Germinal center (tissue), 1 donor: ENCODE measurements around the gene NDUFAF8.
A peak's percentile ranks its signal among the peaks of the same experiment; 100 is the strongest.

ENCODE experiments used
- DNase-seq: peaks from one replicate; pipeline ENCODE4 v3.0.0; 2012; ENCODE audit warnings: mixed read lengths, low spot score

NDUFAF8 gene, protein sequence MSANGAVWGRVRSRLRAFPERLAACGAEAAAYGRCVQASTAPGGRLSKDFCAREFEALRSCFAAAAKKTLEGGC

DNA sequence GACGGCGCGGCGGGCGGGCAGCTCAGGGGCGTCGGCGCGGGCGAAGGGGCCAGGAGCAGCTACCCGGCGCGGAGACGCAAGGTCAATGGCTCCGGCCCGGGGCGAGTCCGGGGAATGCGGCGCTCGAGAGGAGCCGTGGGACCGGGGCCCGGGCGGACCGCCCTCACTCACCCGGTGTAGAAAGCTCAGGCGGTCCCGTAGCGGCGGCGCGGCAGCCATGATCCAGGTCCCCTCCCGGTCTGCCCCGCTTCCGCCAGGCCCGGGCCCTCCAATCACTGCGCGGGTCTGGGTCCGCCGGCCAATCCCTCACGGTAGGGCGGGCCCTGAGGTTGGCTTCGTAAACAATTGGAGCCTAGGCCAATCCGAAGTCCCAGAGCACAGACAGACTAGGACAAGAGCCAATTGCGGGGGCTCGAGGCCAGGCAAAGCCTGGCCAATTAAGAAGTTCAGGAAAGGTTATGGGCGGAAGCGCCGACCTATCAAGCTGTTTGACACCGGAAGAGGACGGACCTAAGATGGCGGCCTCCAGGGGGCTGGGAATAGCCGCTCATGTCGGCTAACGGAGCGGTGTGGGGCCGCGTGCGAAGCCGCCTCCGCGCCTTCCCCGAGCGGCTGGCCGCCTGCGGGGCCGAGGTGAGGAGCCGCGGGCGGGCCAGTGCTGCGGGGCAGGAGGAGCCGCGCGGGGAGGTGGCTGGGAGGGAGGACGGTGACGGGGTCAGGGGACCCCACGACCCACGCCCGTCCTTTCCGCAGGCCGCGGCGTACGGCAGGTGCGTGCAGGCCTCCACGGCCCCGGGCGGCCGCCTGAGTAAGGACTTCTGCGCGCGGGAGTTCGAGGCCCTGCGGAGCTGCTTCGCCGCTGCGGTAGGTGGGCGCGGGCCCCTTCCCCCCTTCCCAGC lies at the start of gene NDUFAF8, which contains the start of gene TEPSIN:
NDUFAF8 (plus strand) TSS at position 504 of the 899 bp plus-strand sequence; CDS start at position 550, 46 bp downstream.
TEPSIN (minus strand) TSS at position 241 of the 899 bp plus-strand sequence; CDS start at position 219, 22 bp downstream.
- DNase-seq: peak; percentile 100

DNA sequence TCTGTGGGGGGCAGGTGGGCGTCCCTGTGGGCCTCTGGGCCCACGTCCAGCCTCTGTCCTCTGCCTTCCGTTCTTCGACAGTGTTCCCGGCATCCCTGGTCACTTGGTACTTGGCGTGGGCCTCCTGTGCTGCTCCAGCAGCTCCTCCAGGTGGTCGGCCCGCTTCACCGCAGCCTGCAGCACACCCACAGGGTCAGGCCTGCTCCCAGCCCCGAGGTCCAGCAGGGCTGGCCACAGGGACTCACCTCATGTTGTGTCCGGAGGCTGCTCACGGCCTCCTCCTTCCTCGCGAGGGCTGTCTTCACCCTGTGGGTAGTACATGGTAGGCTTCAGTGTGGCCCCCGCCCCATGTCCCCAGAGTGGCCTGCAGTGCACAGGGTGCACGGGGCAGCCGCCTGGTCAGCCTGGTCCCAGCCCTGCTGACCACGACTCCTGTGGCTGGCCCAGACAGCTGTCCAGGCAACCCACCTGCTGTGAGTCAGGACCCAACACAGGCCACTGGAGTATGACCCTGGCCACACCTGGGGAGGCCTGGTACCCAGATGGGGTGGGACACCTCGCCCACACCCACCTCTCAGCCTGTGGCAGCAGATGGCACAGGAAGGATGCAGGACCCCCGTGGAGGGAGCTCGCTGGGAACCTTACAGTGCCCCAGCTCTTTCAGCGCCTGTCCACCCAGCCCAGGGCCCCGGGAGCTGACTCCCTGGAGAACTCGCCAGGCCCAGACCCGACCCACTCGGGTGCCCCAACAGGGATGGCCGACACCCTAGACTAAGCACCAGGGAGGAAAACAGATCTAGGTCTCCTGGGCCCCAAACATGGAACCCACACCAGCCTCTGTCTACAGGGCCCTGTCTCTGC lies 49.2 kb upstream of the NDUFAF8 start:
- no peak for DNase-seq

DNA sequence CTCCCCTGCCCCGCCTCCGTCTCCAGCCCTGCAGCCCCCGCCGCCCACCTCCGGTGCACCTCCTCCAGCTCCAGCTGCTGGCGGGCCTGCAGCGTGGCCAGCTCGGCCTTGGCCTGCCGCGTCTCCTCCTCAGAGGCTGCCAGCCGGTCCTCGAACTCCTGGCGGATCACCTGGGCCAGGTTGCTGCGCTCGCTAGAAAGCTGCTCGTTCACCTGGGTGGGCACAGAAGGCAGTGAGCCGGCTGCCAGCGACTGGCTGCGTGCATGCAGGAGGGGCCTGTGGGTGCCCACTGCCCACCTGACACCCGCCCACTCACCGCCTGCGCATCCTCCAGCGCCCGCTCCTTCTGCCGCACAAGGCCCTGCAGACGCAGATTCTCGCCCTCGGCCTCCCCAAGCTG lies 48.5 kb upstream of the NDUFAF8 start:
- DNase-seq: no peak

DNA sequence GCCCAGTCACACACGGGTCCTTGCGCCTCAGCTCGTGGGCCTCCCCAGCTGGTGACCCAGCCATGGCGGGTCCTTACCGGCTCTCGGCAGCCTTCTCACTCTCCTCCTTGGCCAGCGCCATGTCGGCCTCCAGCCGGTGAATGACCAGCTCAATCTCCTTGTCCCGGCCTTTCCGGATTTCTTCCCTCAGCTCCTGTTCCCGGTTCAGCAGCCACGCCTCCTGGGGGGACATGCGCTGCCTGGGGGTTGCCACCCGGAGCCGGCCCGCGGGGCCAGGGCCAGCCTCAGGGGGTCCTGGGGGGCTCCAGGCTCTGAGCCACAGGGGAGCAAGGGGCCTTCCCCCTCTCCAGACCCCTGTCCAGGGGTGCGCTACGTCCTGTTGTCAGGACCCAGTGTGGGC lies 48.0 kb upstream of the NDUFAF8 start:
- no peak for DNase-seq

DNA sequence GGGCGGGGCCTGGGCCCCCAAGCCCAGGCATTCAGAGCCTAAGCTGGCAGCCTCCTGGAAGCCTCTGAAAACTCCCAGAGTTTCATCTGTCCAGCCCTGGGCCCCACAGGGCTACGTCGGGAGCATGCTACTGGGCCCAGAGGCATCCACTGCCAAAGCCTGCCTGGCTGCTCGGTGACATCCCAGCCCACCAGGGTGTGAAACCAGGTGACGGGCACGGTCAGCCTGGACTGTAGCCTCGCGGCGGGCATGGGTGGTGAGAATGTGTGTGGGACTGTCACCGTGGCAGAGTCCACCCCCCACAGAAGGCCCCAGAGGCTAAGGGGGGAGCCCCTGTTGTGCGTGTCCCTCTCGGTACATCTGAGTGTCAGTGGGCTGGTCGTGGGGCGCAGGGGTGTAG lies 47.5 kb upstream of the NDUFAF8 start:
- DNase-seq: no peak

DNA sequence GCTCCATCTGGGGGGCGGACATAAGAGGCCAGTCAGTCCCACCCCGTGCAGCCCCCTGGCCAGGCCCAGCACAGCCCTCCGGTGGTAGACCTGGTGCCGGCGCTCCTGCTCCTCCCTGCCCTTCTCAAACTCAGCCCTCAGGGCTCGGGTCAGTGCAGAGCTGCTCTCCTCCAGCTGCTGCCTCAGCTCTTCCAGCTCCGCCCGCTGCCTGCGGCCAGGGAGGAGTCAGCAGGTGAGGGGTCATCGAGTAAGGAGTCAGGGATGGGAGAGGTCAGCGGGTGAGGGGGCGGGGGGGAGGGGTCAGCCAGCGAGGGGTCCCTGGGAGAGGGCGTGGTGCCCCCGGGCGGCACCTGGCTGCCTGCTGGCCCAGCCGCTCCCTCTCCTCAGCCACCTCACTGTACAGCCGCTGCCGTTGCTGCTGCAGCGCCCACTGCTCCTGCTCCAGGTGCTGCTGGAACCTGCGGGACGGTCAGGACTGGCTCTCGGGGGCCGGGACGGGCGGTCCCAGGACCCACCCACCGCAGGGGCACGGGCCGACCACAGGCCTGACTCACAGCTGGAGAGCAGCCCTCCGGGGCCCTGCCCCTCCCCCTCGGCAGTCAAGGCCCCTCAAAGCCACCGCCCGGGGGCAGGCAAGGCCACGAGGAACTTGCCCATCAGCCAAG lies 46.6 kb upstream of the NDUFAF8 start:
- DNase-seq: no peak

DNA sequence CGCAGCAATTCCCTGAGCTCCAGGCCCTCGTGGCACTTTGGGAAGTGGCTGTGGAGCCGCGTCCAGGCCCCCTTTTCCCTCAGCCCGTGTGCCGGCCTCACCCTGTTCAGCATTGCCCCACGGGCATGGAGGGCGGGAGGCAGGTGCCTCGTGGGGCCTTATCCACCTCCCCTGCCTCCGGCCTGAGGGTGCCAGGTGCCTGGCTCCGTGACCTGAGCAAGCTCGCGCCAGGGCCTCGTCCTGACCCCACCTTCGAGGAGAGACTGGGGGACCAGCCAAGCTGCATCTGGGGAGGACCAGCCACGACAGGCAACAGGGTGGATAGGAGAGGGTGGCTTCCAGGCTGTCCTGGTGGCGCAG lies 46.1 kb upstream of the NDUFAF8 start:
- DNase-seq: no peak

DNA sequence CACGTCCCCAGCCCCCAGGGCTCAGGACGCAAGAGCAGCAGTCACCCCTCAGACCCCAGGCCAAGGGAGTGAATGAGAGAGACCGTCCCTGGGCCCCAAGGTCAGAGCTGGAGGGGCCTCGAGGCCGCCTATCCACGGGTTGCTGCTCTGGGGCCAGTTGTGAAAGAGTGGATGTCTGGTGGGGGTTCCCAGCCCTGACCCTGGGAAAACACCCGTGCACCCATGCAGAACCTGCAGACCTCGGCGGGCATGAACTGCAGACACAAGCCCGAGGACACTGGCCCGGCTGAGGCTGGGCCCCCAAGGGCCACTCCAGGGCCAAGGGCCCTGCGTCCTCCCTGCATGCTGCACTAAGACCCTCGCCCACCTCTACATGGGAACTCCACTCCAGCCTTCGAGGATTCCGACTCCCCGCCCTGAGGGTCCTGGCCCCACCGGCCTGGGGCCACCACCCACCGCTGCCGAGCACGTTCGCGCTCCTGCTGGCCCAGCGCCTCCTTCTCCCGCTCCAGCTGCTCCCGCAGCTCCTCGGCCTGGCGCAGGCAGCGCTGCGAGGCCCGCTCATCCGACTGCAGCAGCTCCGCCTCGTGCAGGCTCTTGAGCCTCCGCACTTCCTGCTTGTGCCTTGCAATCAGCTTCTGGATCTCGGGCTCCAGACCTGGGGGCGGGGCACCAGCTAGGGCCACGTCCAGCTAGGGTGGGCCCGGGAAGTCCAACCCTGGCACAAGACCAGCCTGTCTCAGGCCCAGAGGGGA lies 45.5 kb upstream of the NDUFAF8 start:
- no peak for DNase-seq

DNA sequence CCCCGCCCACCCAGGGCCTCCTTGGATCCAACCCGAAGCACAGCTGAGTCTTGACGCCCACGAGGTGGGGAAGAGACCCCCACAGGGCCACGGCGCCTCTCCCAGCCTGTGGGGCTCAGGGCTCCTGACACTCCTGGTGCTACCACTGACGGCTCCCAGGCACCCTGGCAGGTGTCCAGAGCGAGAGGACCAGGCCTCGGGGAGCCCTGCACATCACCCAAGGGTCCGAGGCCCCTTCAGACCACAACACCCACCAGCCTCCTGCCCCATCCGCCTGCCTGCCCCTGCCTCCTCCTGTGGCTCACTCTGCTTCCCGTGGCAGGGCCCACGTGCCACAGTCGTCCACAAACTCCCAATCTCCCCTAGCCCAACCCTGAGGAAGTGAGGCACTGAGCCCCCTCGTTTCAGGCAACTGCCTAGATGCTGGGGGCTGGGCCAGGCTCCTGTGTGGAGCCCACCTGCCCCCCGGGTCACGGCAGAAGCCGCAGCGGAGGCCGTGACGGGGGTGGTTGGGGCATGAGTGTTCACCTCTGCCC lies 44.8 kb upstream of the NDUFAF8 start:
- DNase-seq: no peak

DNA sequence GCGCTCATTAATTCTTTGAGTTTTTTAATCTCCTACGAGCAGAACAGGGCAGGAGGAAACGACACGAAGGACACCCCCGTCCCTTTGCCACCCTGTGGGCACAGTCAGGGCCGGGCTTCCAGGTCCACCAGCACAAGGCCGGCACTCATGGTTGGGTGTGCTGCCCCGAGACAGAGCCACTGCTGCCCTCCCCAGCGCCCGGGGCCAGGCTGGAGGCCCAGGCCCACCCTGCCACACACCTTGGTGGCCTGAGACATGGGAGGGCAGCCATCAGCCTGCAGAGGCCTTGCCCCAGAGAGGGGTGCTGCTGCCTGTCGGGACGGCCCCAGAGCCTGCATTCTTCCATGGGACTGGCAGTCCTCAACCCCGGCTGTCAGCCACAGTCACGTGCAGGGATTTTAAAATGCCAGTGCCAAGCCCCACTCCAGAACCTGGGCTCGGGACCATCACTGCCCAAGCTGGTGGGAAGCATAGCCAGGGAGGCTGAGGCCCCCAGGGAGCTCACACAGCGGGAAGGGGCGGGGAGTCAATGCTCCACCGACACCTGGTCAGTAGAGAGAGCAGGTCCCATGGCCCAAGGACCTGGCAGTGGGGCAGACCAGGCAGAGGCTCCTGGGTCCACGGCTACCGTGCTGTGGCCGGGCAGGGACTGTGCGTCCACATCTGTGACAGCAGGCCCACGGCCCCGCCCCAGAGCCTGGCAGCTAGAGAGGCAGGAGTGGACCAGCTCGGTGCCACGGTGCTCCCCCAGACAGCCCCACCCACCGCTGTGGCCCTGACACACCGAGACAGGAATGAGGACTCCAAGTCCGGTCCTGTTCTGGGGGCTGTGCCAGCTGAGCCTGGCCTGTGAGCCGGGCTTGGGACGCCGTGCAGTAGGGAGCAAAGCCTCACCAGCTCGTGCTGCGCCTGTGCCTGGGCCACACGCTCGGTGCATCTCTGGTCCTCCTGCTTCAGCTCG lies 43.9 kb upstream of the NDUFAF8 start:
- DNase-seq: no peak

DNA sequence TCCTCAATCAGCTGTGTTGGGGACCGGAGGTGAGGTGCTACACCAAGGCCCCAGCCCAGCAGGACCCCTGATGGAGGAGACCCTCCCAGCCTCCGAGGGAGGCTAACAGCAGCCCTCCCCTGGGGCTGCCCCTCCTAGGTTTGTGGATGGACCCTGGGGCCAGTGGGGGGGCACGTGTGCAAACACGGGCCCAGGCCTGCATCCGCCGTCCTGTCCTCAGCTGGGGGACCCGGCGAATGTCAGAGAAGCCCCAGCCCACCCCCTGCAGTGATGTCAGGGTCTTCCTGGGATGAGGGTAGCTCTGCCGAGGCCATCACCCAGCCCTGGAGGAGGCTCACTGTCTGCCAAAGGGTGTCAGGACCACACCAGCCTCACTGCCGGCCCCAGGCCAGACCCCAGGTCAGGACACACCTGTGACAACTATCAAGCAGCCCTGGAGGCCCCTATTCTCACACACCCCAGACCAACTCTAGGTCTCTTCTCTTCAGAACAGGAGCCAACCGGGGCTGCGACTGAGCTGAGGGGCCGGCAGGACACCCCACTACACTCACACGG lies 43.1 kb upstream of the NDUFAF8 start:
- no peak for DNase-seq

DNA sequence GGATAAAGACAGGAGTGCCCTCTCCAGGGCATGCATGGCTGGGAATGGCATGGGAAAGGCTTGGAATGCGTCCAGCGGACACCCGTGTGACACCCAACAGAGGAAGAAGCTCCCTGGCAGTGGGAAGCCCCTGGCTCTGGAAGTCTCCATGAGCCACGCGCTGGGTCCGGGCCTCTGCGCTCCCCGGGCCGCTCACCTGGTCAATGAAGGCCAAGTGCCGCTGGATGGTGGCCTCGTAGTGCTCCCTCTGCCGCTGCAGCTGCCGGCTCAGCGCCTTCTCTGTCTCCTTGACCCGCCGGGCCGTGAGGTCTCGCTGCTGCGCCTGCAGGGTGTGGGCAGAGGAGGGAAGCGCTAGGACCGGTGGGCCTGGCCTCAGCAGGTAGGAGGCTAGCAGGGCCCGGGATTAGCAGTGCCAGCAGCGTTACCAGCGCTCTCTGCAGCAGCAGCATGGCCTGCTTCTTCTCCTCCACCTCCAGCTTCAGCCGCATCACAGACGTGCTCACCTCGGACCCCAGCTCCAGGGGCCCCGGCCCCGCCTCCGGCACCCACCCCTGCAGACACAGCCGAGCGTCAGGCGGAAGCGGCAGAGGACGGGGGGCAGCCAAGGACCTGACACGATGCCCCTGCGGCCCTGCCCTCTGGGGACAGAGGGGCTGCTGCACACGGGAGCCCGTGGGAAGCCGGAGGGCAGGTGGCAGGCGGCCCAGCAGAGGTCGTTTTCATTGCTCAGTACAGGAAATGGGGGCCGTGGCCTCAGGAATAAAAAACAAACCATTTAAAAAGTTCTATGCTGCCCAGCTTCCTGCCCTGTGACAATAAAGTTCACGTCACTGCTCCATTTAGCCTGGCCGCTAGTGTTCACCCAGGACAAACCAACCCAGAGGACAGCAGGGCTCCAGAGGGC lies 42.4 kb upstream of the NDUFAF8 start:
- DNase-seq: no peak

DNA sequence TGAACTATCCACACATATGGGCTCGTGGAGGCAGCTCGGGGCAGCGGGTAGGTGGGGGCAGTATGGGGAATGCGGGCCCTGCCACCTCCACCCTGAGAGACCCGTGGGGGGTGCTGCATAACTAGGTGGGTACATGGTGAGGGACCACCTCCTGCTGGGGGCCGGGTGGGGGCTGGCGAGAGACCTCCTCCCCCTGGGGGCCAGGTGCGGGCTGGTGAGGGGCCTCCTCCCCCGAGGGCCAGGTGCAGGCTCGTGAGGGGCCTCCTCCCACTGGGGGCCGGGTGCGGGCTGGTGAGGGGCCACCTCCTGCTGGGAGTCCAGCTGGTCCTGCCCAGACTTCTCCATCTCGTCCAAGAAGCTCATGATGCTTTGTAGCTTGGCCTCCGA lies 41.7 kb upstream of the NDUFAF8 start:
- DNase-seq: no peak

DNA sequence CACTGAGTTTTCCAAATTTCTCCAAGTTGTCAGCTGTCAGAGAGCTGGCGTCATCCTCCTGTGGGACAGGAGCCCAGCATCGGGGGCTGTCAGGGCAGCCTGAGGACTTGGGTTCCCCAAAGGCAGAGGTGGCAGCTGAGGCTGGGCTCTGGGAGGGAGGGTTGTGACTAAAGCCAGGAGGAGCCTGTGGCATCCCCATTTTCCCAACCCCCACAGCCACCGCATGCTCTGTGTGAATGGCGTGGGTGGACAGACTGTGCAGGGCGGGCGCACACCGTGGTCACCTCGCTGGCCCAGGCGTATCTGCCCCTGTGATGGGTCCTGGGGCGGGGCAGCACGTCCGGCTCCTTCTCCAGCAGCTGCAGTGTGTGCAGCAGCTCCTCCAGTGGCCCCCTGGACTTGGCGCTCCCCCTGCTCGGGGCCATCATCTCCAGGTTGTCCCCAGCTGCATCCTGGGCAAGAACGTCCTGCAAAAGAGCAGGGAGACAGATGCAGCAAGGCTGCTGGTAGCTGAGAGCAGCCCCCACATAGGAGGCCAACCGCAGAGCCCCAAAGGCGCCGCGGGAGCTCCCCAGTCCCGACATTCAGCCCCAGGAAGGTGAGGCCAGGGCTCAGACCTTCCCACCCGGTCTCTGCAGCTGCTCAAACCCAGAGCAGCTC lies 41.2 kb upstream of the NDUFAF8 start:
- no peak for DNase-seq

DNA sequence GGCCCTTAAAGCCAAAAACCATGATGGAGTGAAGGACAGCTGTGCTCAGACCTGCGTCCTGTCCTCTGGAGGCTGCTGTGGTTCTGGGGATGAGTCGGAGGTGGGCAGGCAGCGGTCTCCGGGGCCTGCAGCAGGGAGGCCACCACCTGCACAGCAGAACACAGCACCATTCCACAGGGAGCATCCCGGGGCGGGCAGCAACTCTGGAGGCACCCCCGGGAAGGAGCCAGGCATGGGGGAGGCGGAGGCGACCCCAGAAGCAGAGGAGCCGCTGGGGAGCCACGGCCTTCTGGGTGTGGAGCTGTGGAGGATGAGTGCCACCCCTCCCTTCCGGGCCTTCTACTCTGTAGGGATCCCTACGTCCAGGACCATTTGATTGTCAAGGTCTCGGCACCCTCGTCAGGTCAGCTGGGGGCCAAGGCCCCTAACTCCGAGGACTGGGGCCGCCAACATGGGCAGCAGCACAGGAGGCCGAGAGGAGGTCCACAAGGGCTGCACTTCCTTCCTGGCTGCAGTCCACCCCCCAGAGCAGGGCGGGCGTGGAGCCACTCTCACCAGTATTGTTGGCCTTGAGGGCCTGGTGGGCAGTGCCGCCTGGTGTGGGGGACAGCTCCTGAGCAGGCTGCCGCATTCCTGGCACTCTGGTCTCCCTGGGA lies 40.2 kb upstream of the NDUFAF8 start:
- DNase-seq: no peak

DNA sequence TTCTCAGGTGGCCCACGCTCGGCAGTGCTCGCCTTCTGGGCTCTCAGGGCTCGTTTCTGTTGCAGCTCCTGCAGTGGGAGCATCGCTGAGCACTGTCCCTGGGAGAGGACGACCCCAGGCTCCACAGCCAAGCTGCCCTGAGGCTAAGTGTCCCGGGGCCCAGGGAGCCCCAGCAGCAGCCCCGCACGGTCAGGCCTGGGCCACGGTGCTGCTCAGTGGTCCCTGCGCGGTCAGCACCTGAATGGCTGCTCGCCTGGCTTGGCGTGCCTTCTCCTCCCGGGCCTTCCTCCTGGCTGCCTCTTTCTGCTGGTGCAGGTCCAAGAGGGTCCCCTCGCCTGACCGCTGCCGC lies 39.7 kb upstream of the NDUFAF8 start:
- DNase-seq: no peak

DNA sequence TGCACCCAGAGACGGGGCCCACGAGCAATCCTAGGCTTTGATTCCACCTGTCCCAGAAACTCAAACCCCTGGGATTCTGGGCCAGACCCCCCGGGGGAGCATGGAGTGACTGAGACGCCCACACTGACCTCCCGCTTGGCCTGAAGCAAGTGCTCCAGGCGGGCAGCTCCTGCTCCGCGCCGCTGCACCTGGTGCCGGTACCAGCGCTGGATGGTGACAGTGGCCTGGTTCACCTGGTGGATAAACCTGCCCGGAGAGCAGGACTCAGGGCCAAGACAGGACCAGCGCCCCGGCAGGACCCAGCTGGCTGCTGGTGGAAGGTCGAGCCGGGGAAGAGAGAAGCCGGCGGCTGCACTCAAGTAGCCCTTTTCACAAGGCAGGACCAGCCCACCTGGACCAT lies 38.9 kb upstream of the NDUFAF8 start:
- DNase-seq: no peak
